ENCODE results near the gene KLHL33. TPM values are rescaled to one million over a fixed set of nuclear protein-coding genes. Genes with fewer than 3 reads are reported as not detected.
A peak's percentile ranks its signal among the peaks of the same experiment; 100 is the strongest.

Gene KLHL33
- total RNA-seq, 2 donors from 2014 or later = 0.05 TPM

DNA sequence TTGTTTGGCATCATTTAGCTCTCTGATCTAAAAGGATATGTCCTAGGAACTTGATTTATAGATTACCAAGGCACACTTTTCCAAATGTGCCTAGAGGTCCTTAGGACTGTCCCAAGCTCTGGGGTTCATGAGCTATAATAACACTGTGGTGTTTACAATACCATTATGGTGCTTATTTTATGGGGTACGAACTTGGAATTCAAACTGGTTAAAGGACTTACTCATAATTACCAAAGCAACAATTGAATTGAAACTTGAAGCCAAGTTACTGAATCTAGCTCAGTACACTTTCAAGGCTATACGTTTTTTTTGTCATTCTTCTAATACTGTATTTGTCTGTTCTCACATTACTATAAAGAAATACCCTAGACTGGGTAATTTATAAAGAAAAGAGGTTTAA, 13.1 kb downstream of the KLHL33 start:
- H3K27me3 ChIP-seq = no peaks in the 10 kb centered on the region
- intact Hi-C loops (cut with DNase I) = no loop called here
- no peak overlapping the region for H3K27ac ChIP-seq
- no peak overlapping the region for H3K4me3 ChIP-seq
- H3K9ac ChIP-seq (ENCODE audit: low read depth in 2 of 2, low read length in 2 of 2) = no peak overlapping the region
- no peak for DNase-seq
- no peaks in the 10 kb centered on the region for H3K4me1 ChIP-seq
- H3K36me3 ChIP-seq = no peaks in the 10 kb centered on the region
- TF ChIP-seq, protein P1, sequence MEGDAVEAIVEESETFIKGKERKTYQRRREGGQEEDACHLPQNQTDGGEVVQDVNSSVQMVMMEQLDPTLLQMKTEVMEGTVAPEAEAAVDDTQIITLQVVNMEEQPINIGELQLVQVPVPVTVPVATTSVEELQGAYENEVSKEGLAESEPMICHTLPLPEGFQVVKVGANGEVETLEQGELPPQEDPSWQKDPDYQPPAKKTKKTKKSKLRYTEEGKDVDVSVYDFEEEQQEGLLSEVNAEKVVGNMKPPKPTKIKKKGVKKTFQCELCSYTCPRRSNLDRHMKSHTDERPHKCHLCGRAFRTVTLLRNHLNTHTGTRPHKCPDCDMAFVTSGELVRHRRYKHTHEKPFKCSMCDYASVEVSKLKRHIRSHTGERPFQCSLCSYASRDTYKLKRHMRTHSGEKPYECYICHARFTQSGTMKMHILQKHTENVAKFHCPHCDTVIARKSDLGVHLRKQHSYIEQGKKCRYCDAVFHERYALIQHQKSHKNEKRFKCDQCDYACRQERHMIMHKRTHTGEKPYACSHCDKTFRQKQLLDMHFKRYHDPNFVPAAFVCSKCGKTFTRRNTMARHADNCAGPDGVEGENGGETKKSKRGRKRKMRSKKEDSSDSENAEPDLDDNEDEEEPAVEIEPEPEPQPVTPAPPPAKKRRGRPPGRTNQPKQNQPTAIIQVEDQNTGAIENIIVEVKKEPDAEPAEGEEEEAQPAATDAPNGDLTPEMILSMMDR (IDR thresholded peaks at IDR 0.05) = no peak
- no peaks in the 10 kb centered on the region for H3K9me3 ChIP-seq

DNA sequence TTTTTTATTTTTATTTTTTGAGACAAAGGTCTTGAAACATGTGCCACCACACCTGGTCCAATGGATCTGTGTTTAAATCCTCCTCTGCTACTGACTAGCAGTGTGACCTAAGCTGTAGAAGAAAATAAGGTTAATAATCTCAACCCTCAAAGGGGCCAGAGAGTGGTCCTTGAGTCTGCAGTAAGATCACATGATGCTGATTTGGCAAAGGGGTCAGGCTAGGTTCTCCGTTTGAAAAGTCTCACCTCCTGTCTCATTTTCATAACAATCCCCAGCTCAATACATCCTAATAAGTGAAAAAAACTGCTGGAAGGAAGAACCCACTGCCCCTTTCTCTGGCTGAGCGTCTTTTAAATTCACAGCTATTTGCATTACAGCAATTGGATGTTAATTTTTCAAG, 14.7 kb downstream of the KLHL33 start:
- TF ChIP-seq, protein P1 (IDR thresholded peaks at IDR 0.05) = no peak
- no peak for DNase-seq
- intact Hi-C loops (cut with DNase I) = no loop called here

DNA sequence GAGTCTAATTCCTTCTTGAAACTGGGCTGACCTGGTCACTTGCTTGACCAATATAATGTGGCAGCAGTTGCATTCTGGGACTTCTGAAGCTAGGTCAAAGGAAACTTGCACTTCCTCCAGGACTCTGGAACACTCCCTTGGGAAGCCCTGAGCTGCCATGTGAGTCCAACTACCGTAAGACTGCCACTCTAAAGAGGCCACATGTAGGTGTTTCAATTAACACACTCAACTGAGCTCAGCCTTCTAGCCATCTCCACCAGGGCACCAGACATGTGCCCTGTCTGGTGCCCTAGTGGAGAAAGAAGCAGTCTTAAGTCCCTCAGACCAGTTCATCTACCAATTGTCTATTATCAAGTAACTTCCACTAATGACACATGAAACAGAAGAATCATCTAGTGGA, 16.5 kb downstream of the KLHL33 start:
- Histone ChIP-seq H3K9ac (ENCODE audit: low read depth in 2 of 2, low read length in 2 of 2) (peak overlapping the region in 1 of 2 donors; percentile 68), H3K4me3 (no peak overlapping the region), H3K9me3 (no peaks in the 10 kb centered on the region), H3K36me3 (no peaks in the 10 kb centered on the region), H3K4me1 (peaks cover 7% of the 10 kb centered on the region), H3K27ac (peak overlapping the region; percentile 91), H3K27me3 (no peaks in the 10 kb centered on the region)
- TF ChIP-seq, protein P1 (IDR thresholded peaks at IDR 0.05) = no peak
- intact Hi-C loops (cut with DNase I) = loop anchor here (10.0 kb wide), 2 partner anchors 185 to 265 kb away; partner anchors contain the start of genes ANG and RNASE4
- no peak for DNase-seq

More for the DNA sequence above, 14.7 kb downstream of the KLHL33 start:
- Histone ChIP-seq H3K4me3 (no peak overlapping the region), H3K4me1 (no peaks in the 10 kb centered on the region), H3K27ac (peak overlapping the region; percentile 7), H3K9me3 (no peaks in the 10 kb centered on the region), H3K9ac (ENCODE audit: low read depth in 2 of 2, low read length in 2 of 2) (no peak overlapping the region), H3K27me3 (no peaks in the 10 kb centered on the region), H3K36me3 (no peaks in the 10 kb centered on the region)

DNA sequence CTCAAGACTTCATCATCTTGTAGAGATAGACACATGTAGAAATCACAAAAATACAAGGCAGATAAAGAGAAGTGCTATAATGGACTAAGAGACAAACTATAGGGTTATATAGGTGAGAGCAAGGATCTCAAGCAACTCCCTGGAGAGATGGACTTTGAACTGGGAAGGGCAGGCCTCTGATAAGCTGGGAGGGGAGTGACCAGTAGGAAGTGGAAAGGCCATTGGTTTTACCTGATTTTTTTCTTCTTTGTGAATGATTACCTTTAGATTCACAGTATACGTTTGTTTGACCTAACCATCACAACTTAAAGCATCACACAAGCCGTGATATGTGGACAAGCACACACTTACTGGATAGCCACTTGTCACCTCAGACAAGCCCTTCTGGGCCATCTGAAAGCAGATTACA, 17.5 kb downstream of the KLHL33 start:
- TF ChIP-seq, protein P1 (IDR thresholded peaks at IDR 0.05) = no peak
- intact Hi-C loops (cut with DNase I) = loop anchor here (10.0 kb wide), 2 partner anchors 186 to 266 kb away; partner anchors contain the start of genes ANG and RNASE4

DNA sequence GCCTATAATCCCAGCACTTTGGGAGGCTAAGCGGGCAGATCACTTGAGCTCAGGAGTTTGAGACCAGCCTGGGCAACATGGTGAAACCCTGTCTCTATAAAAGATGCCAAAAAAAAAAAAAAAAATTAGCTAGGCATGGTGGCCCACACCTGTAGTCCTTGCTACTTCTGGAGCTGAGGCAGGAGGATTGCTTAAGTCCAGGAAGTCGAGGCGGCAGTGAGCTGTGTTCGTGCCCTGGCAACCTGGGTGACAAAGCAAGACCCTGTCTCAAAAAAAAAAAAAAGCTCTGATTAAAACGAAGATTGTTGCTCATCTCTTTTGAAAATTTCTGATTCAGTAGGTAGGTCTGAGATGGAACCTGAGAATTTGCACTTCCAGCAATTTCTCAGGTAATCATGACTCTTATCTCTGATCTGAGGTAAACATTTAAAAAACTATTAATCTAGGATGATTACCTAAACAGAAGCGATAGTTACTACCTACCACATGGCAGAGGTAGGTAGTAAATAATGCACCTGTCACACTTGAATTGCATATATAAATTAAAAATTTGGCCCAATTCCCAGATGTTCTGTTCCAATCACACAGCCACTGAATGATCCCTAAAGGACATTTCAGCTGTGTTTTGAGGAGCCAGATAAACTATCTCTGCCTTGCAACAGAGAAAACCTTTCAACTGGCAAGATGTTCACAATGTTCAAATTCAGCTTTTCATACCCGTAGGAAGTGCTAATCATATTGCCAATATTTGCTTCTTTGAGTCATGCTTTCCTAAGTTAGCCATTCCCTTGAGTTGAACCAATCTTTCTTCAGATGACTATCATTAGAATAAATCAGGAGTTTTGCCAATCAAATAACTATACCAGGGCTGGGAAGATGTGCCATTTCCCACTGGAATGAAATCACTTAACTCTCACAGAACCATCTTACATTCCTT, 18.4 kb downstream of the KLHL33 start:
- Histone ChIP-seq H3K9ac (ENCODE audit: low read depth in 2 of 2, low read length in 2 of 2) (peak overlapping the region in 1 of 2 donors; percentile 68), H3K27ac (peak overlapping the region; percentile 91), H3K4me1 (peaks cover 10% of the 10 kb centered on the region), H3K9me3 (no peaks in the 10 kb centered on the region), H3K4me3 (no peak overlapping the region), H3K27me3 (no peaks in the 10 kb centered on the region), H3K36me3 (no peaks in the 10 kb centered on the region)
- TF ChIP-seq, protein P1 (IDR thresholded peaks at IDR 0.05) = no peak
- no peak for DNase-seq
- intact Hi-C loops (cut with DNase I) = loop anchor here (10.0 kb wide), 2 partner anchors 187 to 267 kb away; partner anchors contain the start of genes ANG and RNASE4

More for the DNA sequence above, 17.5 kb downstream of the KLHL33 start:
- no peaks in the 10 kb centered on the region for H3K36me3 ChIP-seq
- no peak overlapping the region for H3K4me3 ChIP-seq
- H3K27ac ChIP-seq = peak overlapping the region; percentile 91
- no peaks in the 10 kb centered on the region for H3K27me3 ChIP-seq
- no peaks in the 10 kb centered on the region for H3K9me3 ChIP-seq
- peak overlapping the region in 1 of 2 donors; percentile 68 for H3K9ac ChIP-seq (ENCODE audit: low read depth in 2 of 2, low read length in 2 of 2)
- DNase-seq = peak; percentile 84
- H3K4me1 ChIP-seq = peaks cover 10% of the 10 kb centered on the region
